GM12878 (cell line): ENCODE data around the gene HIVEP3. TPM values are rescaled to one million over a fixed set of nuclear protein-coding genes. Genes with fewer than 3 reads are reported as not detected.

Experiments used
- ATAC-seq: fragments of 200-7000 bp; cut with Tn5 transposase; 3 replicates; pipeline ENCODE4 v1.9.1; 2020; ENCODE audit warnings: mild to moderate bottlenecking, moderate library complexity
- BruUV-seq: library from RNA; stranded (reverse); fragments of 400-500 nt; replicated peaks from 2 replicates; lab custom pipeline; 2021; lab: Mats Ljungman, UMichigan
- CTCF ChIA-PET: fragments of 300-600 bp; sonication (Branson Sonifier 250); formaldehyde crosslinking; extraction: SDS; loops from one replicate; lab custom pipeline; 2021; ENCODE audit warnings: inconsistent platforms; lab: Yijun Ruan, JAX
- POLR2A ChIA-PET: fragments of 350-600 bp; formaldehyde crosslinking; extraction: SDS; loops from one replicate; lab custom pipeline; 2021; ENCODE audit warnings: inconsistent platforms; lab: Charles Lee
- RAD21 ChIA-PET: fragments of 300-600 bp; sonication (Branson Sonifier 250); formaldehyde crosslinking; loops from one replicate; lab custom pipeline; 2023; ENCODE audit warnings: antibody characterized with exemption; ENCODE audit not compliant: unreplicated experiment; lab: Charles Lee
- SMC1A ChIA-PET: fragments of 300-600 bp; sonication (Branson Sonifier 250); formaldehyde crosslinking; loops from one replicate; lab custom pipeline; 2023; ENCODE audit not compliant: unreplicated experiment, uncharacterized antibody; lab: Charles Lee
- DNase-seq: peaks from one replicate; pipeline ENCODE4 v3.0.0-alpha.2; 2011; ENCODE audit warnings: low read depth, low spot score
- FAIRE-seq: peaks from 3 replicates; lab custom pipeline; 2011; peaks lifted over from hg19 to GRCh38; lab: Jason Lieb, UNC
- H2AFZ ChIP-seq: 2 replicates; pipeline ENCODE4 v1.6.0; 2011; ENCODE audit warnings: low read depth, low read length, control low read depth; ENCODE audit not compliant: control insufficient read depth
- H3K27ac ChIP-seq: 2 replicates; pipeline ENCODE4 v1.5.1; 2011; ENCODE audit warnings: control low read depth; ENCODE audit not compliant: control insufficient read depth, insufficient read depth
- H3K27me3 ChIP-seq, 2 experiments: replicated peaks in 1 of 2; 2 replicates each; pipeline versions ENCODE4 v1.6.0 to v1.6.1; 2011; ENCODE audit warnings: low read length in 1 of 2; ENCODE audit not compliant: control insufficient read depth in 2 of 2, insufficient read depth in 2 of 2
- H3K36me3 ChIP-seq, 2 experiments: 2 replicates each; pipeline ENCODE4 v1.5.1; 2011; ENCODE audit warnings: low read length in 1 of 2; ENCODE audit not compliant: control insufficient read depth in 2 of 2, insufficient read depth in 2 of 2
- H3K4me1 ChIP-seq: 2 replicates; pipeline ENCODE4 v1.6.1; 2011; ENCODE audit warnings: mild to moderate bottlenecking, low read length, moderate library complexity, mixed read lengths; ENCODE audit not compliant: control insufficient read depth, insufficient read depth
- H3K4me2 ChIP-seq: 2 replicates; pipeline ENCODE4 v1.6.0; 2011; ENCODE audit warnings: control low read depth; ENCODE audit not compliant: control insufficient read depth, insufficient read depth
- H3K4me3 ChIP-seq: fragments of 200-600 bp; sonication (generic); 2 replicates; pipeline ENCODE4 v1.5.1; 2016
- H3K79me2 ChIP-seq: 2 replicates; pipeline ENCODE4 v1.6.0; 2011; ENCODE audit warnings: low read length; ENCODE audit not compliant: control insufficient read depth, insufficient read depth
- H3K9ac ChIP-seq: 2 replicates; pipeline ENCODE4 v1.8.0; 2011; ENCODE audit warnings: low read length, control low read depth, mixed read lengths; ENCODE audit not compliant: control insufficient read depth, insufficient read depth
- H3K9me3 ChIP-seq: replicated peaks from 3 replicates; pipeline ENCODE4 v1.5.1; 2011; ENCODE audit warnings: mild to moderate bottlenecking, low read length; ENCODE audit not compliant: control insufficient read depth, insufficient read depth
- H4K20me1 ChIP-seq: 2 replicates; pipeline ENCODE4 v1.6.0; 2011; ENCODE audit not compliant: control insufficient read depth, insufficient read depth
- CEBPZ ChIP-seq: fragments of 150-350 bp; IDR thresholded peaks from 2 replicates; pipeline ENCODE4 v1.6.1; 2016; ENCODE audit warnings: low read depth, low read length
- ETV6 ChIP-seq, 2 experiments: fragments of 450-650 bp in 1 of 2; IDR thresholded peaks in 1 of 2; conservative IDR thresholded peaks in 1 of 2; 2 replicates each; pipeline ENCODE4 v1.6.1; 2014; ENCODE audit warnings: antibody characterized with exemption in 1 of 2, borderline replicate concordance in 1 of 2, low read depth in 1 of 2, mild to moderate bottlenecking in 1 of 2, moderate library complexity in 1 of 2
- IKZF1 ChIP-seq: fragments of 450-650 bp; conservative IDR thresholded peaks from 2 replicates; pipeline ENCODE4 v1.6.1; 2017; ENCODE audit warnings: antibody characterized with exemption, mild to moderate bottlenecking
- JUNB ChIP-seq: IDR thresholded peaks from 2 replicates; pipeline ENCODE4 v1.6.1; 2016; ENCODE audit warnings: antibody characterized with exemption, mild to moderate bottlenecking
- KLF5 ChIP-seq: fragments of 450-650 bp; IDR thresholded peaks from 2 replicates; pipeline ENCODE4 v1.6.1; 2014; ENCODE audit warnings: mild to moderate bottlenecking; ENCODE audit not compliant: partially characterized antibody
- MEF2B ChIP-seq: fragments of 450-650 bp; IDR thresholded peaks from 2 replicates; pipeline ENCODE4 v1.6.1; 2018; ENCODE audit warnings: mild to moderate bottlenecking, moderate library complexity; ENCODE audit not compliant: partially characterized antibody, poor library complexity, severe bottlenecking
- MXI1 ChIP-seq: fragments of 150-350 bp; IDR thresholded peaks from 2 replicates; pipeline ENCODE4 v1.6.1; 2011; ENCODE audit warnings: low read depth, mild to moderate bottlenecking, inconsistent platforms, low read length, improper control_type of control experiment
- POLR2A ChIP-seq: IDR thresholded peaks from 2 replicates; pipeline ENCODE4 v1.6.1; 2011; ENCODE audit warnings: low read depth, mild to moderate bottlenecking, low read length
- SREBF2 ChIP-seq: IDR thresholded peaks from 2 replicates; pipeline ENCODE4 v1.6.1; 2012; ENCODE audit warnings: mild to moderate bottlenecking, low read length
- STAT3 ChIP-seq: IDR thresholded peaks from 2 replicates; pipeline ENCODE4 v1.6.1; 2011; ENCODE audit warnings: low read depth, low read length, improper control_type of control experiment
- SUZ12 ChIP-seq: fragments of 200-600 bp; sonication (generic); IDR thresholded peaks from one replicate; pipeline ENCODE4 v1.6.1; 2018; ENCODE audit warnings: antibody characterized with exemption, mild to moderate bottlenecking; ENCODE audit not compliant: unreplicated experiment
- TCF12 ChIP-seq: IDR thresholded peaks from 2 replicates; pipeline ENCODE4 v1.6.1; 2011; ENCODE audit warnings: low read depth, mild to moderate bottlenecking, low read length
- TCF7 ChIP-seq: IDR thresholded peaks from 2 replicates; pipeline ENCODE4 v1.6.1; 2014; ENCODE audit warnings: antibody characterized with exemption, borderline replicate concordance
- ZNF622 ChIP-seq: fragments of 450-650 bp; IDR thresholded peaks from 2 replicates; pipeline ENCODE4 v1.6.1; 2017; ENCODE audit warnings: mild to moderate bottlenecking, inconsistent platforms
- WGBS: methylation state at CpG from one replicate; pipeline ENCODE4 v1.1.6; 2016; ENCODE audit warnings: low lambda C conversion rate; ENCODE audit not compliant: insufficient replicate concordance, insufficient coverage; ENCODE audit errors: missing lambda C conversion rate; 5-methylcytosine and 5-hydroxymethylcytosine counted together
- in situ Hi-C: fragments of 300-500 bp; cut with MboI; formaldehyde crosslinking; loops from 9 replicates; pipeline ENCODE4 v1.14.3; 2018; ENCODE audit warnings: mixed read lengths
- intact Hi-C: fragments of 100-400 bp; cut with micrococcal nuclease; formaldehyde crosslinking; loops from one replicate; pipeline ENCODE4 v1.14.2; 2022; ENCODE audit not compliant: unreplicated experiment
- polyA plus RNA-seq, 11 experiments: library from polyadenylated mRNA; depleted of rRNA in 4 of 11; unstranded in 6 of 11; stranded (reverse) in 5 of 11; fragments of >200 nt; fragmentation: Nextera tagmentation in 4 of 11; fragmentation: Illumina TruSeq in 1 of 11; extraction: Ambion mirVana in 4 of 11; extraction: Trizol in 1 of 11; gene quantifications; 1 replicate in 1 of 11; 2 replicates in 10 of 11; pipeline versions ENCODE4 v1.2.1 to v1.2.3, GENCODE V29; 2011 to 2016; ENCODE audit warnings: inconsistent platforms in 2 of 11, missing spikeins in 2 of 11, low read depth in 1 of 11
- total RNA-seq, 4 experiments: library from RNA; depleted of rRNA in 3 of 4; stranded (reverse); fragments of >200 nt in 3 of 4; fragmentation: Illumina TruSeq in 1 of 4; extraction: Trizol in 1 of 4; gene quantifications; 2 replicates each; pipeline versions ENCODE4 v1.2.1 to v1.2.3, GENCODE V29; 2013 to 2021
- TF ChIP-seq, protein P1 (sequence below): fragments of 450-650 bp; IDR thresholded peaks from 2 replicates; pipeline ENCODE4 v1.6.1; 2018; ENCODE audit warnings: mild to moderate bottlenecking, low read depth, moderate library complexity; ENCODE audit not compliant: partially characterized antibody
- TF ChIP-seq, protein P2 (sequence below): IDR thresholded peaks from 2 replicates; pipeline ENCODE4 v1.6.1; 2011; ENCODE audit warnings: borderline replicate concordance, low read depth, mild to moderate bottlenecking, moderate library complexity, mixed read lengths, low read length; ENCODE audit not compliant: insufficient read depth; ENCODE audit errors: extremely low read length
- TF ChIP-seq, protein P3 (sequence below): IDR thresholded peaks from 2 replicates; pipeline ENCODE4 v1.6.1; 2012; ENCODE audit warnings: low read depth, low read length, improper control_type of control experiment

Gene HIVEP3
- total and polyA plus RNA-seq, 10 of the 15 experiments (the other 5 are each of a cell fraction or from before 2014, with no cell fraction given), result 1.8 to 13.6 (median 3.8) TPM

- BruUV-seq, result no TSS peak
- Histone ChIP-seq H3K9me3 (no peaks in the 10 kb centered on the region), H3K4me1 (peaks cover 26% of the 10 kb centered on the region), H4K20me1 (no peaks in the 10 kb centered on the region), H3K27ac (no peak overlapping the region), H3K36me3 (peaks cover 0 to 3% of the 10 kb centered on the region in 2 experiments; a peak in 2 of 4 replicates), H2AFZ (no peak overlapping the region), H3K4me2 (no peak overlapping the region), H3K9ac (no peak overlapping the region), H3K4me3 (no peak overlapping the region), H3K27me3 (no peaks in the 10 kb centered on the region), H3K79me2 (no peaks in the 10 kb centered on the region; the same call in 1 of the 2 replicates)
- ChIA-PET RAD21 (interaction anchor here (1.2 to 1.5 kb wide), 2 partner anchors 72 to 101 kb away, joined by 3 to 4 read pairs; no protein-coding TSS in a partner anchor), POLR2A (interaction anchor here (1.1 to 1.4 kb wide), 2 partner anchors 35 to 45 kb away, joined by 3 to 4 read pairs; no protein-coding TSS in a partner anchor), CTCF (interaction anchor here (1.0 to 8.9 kb wide), 3 partner anchors 30 to 185 kb away, joined by 3 to 63 read pairs (median 3); no protein-coding TSS in a partner anchor), SMC1A (interaction anchor here (0.8 to 8.7 kb wide), 8 partner anchors 11 to 174 kb away, joined by 3 to 95 read pairs (median 4); no protein-coding TSS in a partner anchor)
- intact Hi-C loops, result no loop called here
- DNase-seq (no peak), ATAC-seq (no peak), FAIRE-seq (no peak)
- in situ Hi-C loops, result no loop called here
- 80% methylated on average over 10 of the region's 10 CpGs for WGBS
- TF ChIP-seq ZNF622 (no peak), CEBPZ (no peak), IKZF1 (no peak), KLF5 (no peak), SREBF2 (no peak), TCF12 (no peak), JUNB (no peak), MXI1 (no peak), TCF7 (no peak), SUZ12 (no peak), MEF2B (no peak), ETV6 (conservative IDR thresholded peaks at IDR 0.05 in 1 of 2, IDR thresholded peaks at IDR 0.05 in 1 of 2; ENCODE audit: borderline replicate concordance in 1 of 2, low read depth in 1 of 2) (no peak), STAT3 (no peak), POLR2A (no peak)
- TF ChIP-seq, protein P1, sequence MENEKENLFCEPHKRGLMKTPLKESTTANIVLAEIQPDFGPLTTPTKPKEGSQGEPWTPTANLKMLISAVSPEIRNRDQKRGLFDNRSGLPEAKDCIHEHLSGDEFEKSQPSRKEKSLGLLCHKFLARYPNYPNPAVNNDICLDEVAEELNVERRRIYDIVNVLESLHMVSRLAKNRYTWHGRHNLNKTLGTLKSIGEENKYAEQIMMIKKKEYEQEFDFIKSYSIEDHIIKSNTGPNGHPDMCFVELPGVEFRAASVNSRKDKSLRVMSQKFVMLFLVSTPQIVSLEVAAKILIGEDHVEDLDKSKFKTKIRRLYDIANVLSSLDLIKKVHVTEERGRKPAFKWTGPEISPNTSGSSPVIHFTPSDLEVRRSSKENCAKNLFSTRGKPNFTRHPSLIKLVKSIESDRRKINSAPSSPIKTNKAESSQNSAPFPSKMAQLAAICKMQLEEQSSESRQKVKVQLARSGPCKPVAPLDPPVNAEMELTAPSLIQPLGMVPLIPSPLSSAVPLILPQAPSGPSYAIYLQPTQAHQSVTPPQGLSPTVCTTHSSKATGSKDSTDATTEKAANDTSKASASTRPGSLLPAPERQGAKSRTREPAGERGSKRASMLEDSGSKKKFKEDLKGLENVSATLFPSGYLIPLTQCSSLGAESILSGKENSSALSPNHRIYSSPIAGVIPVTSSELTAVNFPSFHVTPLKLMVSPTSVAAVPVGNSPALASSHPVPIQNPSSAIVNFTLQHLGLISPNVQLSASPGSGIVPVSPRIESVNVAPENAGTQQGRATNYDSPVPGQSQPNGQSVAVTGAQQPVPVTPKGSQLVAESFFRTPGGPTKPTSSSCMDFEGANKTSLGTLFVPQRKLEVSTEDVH, result no peak
- TF ChIP-seq, protein P2, sequence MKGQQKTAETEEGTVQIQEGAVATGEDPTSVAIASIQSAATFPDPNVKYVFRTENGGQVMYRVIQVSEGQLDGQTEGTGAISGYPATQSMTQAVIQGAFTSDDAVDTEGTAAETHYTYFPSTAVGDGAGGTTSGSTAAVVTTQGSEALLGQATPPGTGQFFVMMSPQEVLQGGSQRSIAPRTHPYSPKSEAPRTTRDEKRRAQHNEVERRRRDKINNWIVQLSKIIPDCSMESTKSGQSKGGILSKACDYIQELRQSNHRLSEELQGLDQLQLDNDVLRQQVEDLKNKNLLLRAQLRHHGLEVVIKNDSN, result no peak
- TF ChIP-seq, protein P3, sequence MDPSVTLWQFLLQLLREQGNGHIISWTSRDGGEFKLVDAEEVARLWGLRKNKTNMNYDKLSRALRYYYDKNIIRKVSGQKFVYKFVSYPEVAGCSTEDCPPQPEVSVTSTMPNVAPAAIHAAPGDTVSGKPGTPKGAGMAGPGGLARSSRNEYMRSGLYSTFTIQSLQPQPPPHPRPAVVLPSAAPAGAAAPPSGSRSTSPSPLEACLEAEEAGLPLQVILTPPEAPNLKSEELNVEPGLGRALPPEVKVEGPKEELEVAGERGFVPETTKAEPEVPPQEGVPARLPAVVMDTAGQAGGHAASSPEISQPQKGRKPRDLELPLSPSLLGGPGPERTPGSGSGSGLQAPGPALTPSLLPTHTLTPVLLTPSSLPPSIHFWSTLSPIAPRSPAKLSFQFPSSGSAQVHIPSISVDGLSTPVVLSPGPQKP, result no peak
These were observed 292.6 kb downstream of the HIVEP3 start for GRCh38 chr1:41626146-41626545.
